ENCODE results near the gene OAS2.
"Not testable (repeated sequence)": the region's sequence is repeated elsewhere in the genome, so short reads cannot be mapped to it uniquely, and the experiment has no call there.

OAS2 gene

DNA sequence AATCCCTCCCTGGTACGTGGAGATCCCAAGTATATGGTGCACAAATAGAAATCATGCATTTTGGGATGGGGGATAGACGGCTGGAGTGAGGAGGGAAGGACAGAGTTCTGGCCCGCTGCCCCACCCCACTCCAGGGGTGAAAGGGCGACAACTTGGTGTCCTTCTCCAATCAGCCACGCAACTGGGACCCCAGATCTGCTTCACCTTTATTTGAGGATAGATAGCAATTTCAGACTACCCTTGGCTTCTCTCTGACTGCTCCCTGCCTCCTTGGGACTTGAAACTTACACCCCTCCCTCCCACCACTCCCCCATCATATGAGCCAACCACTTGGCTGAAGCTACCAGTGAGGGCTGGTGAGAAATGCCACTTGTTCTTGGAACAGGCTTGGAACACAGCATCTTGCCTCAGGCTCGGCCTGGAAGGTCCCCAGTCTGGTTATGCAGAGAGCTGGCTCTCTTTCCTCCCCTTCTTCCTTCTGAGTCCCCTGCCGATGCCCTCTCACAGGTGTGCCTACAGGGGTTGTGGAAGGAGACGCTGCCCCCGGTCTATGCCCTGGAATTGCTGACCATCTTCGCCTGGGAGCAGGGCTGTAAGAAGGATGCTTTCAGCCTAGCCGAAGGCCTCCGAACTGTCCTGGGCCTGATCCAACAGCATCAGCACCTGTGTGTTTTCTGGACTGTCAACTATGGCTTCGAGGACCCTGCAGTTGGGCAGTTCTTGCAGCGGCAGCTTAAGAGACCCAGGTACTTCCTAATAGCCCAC, 31.9 kb upstream of the OAS2 start:
- H3K27ac ChIP-seq = no peak overlapping the region
- in situ Hi-C loops (cut with HindIII; ENCODE audit: low pct_ligation_motif_present, low sequenced_read_pairs) = no loop called here
- H3K27me3 ChIP-seq (replicated peaks) = no peaks in the 10 kb centered on the region
- DNase-seq = no peak
- TF ChIP-seq, protein P1, sequence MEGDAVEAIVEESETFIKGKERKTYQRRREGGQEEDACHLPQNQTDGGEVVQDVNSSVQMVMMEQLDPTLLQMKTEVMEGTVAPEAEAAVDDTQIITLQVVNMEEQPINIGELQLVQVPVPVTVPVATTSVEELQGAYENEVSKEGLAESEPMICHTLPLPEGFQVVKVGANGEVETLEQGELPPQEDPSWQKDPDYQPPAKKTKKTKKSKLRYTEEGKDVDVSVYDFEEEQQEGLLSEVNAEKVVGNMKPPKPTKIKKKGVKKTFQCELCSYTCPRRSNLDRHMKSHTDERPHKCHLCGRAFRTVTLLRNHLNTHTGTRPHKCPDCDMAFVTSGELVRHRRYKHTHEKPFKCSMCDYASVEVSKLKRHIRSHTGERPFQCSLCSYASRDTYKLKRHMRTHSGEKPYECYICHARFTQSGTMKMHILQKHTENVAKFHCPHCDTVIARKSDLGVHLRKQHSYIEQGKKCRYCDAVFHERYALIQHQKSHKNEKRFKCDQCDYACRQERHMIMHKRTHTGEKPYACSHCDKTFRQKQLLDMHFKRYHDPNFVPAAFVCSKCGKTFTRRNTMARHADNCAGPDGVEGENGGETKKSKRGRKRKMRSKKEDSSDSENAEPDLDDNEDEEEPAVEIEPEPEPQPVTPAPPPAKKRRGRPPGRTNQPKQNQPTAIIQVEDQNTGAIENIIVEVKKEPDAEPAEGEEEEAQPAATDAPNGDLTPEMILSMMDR (IDR thresholded peaks at IDR 0.05; ENCODE audit: low read depth, low read length, missing control alignments) = no peak
- no peak overlapping the region for H3K4me3 ChIP-seq (ENCODE audit: low read depth, low read length)
- no peaks in the 10 kb centered on the region for H3K36me3 ChIP-seq (replicated peaks)

DNA sequence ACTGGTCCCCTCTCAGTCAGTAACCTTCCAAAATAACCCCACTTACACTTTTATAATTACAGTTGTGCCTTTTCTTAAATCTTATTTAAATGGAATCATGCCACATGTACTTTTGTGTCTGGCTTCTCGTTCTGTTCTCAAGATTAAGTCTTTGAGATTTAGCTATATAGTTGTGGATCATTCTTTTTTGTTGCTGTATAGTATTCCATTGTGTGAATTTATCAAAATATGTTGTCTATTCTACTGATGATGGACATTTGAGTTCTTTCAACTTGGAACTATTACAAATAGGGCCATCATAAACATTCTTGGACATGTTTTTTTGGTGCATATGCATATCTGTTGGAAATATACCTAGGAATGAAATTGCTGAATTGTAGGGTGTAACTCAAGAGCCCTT, 31.0 kb upstream of the OAS2 start:
- Histone ChIP-seq H3K36me3 (replicated peaks) (no peaks in the 10 kb centered on the region), H3K27me3 (replicated peaks) (no peaks in the 10 kb centered on the region), H3K27ac (no peak overlapping the region), H3K4me3 (ENCODE audit: low read depth, low read length) (no peak overlapping the region)
- DNase-seq = no peak
- in situ Hi-C loops (cut with HindIII; ENCODE audit: low pct_ligation_motif_present, low sequenced_read_pairs) = no loop called here
- TF ChIP-seq, protein P1 (IDR thresholded peaks at IDR 0.05; ENCODE audit: low read depth, low read length, missing control alignments) = no peak

DNA sequence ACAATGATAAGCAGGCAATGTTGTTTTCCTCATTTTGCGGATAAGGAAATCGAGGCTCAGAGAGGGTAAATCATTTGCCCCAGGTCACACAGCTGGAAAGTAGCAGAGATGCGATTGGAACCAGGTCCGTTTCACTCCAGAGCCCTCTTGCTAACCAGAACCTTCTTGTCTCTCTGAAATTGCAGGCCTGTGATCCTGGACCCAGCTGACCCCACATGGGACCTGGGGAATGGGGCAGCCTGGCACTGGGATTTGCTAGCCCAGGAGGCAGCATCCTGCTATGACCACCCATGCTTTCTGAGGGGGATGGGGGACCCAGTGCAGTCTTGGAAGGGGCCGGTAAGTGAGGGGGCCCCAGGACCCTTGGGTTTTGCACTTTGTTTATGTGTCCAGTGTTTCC, 30.6 kb upstream of the OAS2 start:
- in situ Hi-C loops (cut with HindIII; ENCODE audit: low pct_ligation_motif_present, low sequenced_read_pairs) = no loop called here
- H3K27me3 ChIP-seq (replicated peaks) = no peaks in the 10 kb centered on the region
- H3K36me3 ChIP-seq (replicated peaks) = no peaks in the 10 kb centered on the region
- DNase-seq = no peak
- H3K4me3 ChIP-seq (ENCODE audit: low read depth, low read length) = no peak overlapping the region
- no peak overlapping the region for H3K27ac ChIP-seq
- TF ChIP-seq, protein P1 (IDR thresholded peaks at IDR 0.05; ENCODE audit: low read depth, low read length, missing control alignments) = no peak

DNA sequence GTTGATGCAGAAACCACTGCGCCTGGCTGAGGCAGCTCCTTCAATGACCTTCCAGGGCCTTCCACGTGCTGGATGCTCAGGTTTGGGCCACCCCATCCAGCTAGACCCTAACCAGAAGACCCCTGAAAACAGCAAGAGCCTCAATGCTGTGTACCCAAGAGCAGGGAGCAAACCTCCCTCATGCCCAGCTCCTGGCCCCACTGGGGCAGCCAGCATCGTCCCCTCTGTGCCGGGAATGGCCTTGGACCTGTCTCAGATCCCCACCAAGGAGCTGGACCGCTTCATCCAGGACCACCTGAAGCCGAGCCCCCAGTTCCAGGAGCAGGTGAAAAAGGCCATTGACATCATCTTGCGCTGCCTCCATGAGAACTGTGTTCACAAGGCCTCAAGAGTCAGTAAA, 29.5 kb upstream of the OAS2 start:
- H3K36me3 ChIP-seq (replicated peaks) = no peaks in the 10 kb centered on the region
- no peak overlapping the region for H3K4me3 ChIP-seq (ENCODE audit: low read depth, low read length)
- DNase-seq = no peak
- in situ Hi-C loops (cut with HindIII; ENCODE audit: low pct_ligation_motif_present, low sequenced_read_pairs) = no loop called here
- no peak overlapping the region for H3K27ac ChIP-seq
- H3K27me3 ChIP-seq (replicated peaks) = no peaks in the 10 kb centered on the region
- TF ChIP-seq, protein P1 (IDR thresholded peaks at IDR 0.05; ENCODE audit: low read depth, low read length, missing control alignments) = no peak

DNA sequence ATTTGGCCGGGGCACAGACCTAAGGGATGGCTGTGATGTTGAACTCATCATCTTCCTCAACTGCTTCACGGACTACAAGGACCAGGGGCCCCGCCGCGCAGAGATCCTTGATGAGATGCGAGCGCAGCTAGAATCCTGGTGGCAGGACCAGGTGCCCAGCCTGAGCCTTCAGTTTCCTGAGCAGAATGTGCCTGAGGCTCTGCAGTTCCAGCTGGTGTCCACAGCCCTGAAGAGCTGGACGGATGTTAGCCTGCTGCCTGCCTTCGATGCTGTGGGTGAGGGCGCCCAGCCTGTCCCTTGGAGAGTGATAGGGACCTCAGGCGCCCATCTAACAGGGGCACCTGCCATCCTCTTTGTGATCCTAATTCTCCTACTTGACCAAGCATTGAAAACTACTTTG, 27.6 kb upstream of the OAS2 start:
- no peak overlapping the region for H3K4me3 ChIP-seq (ENCODE audit: low read depth, low read length)
- H3K27ac ChIP-seq = no peak overlapping the region
- DNase-seq = no peak
- H3K27me3 ChIP-seq (replicated peaks) = no peaks in the 10 kb centered on the region
- TF ChIP-seq, protein P1 (IDR thresholded peaks at IDR 0.05; ENCODE audit: low read depth, low read length, missing control alignments) = no peak
- in situ Hi-C loops (cut with HindIII; ENCODE audit: low pct_ligation_motif_present, low sequenced_read_pairs) = no loop called here
- H3K36me3 ChIP-seq (replicated peaks) = no peaks in the 10 kb centered on the region

DNA sequence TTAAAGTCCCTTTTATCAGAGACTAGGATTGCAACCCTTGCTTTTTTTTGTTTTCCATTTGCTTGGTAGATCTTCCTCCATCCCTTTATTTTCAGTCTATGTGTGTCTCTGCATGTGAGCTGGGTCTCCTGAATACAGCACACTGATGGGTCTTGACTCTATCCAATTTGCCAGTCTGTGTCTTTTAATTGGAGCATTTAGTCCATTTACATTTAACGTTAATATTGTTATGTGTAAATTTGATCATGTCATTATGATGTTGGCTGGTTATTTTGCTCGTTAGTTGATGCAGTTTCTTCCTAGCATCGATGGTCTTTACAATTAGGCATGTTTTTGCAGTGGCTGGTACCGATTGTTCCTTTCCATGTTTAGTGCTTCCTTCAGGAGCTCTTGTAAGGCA, 21.2 kb upstream of the OAS2 start:
- in situ Hi-C loops (cut with HindIII; ENCODE audit: low pct_ligation_motif_present, low sequenced_read_pairs); H3K27ac ChIP-seq; H3K4me3 ChIP-seq (ENCODE audit: low read depth, low read length); H3K27me3 ChIP-seq (replicated peaks); H3K36me3 ChIP-seq (replicated peaks); DNase-seq: not testable (repeated sequence)
